T-helper 2 cell (primary cell): ENCODE measurements around the gene GALNT14.
"Not testable (repeated sequence)": the region's sequence is repeated elsewhere in the genome, so short reads cannot be mapped to it uniquely, and the experiment has no call there.

Experiments used
- DNase-seq, 5 experiments: peaks; one replicate each; pipeline versions ENCODE4 v3.0.0 to v3.0.0-alpha.2; 2012 to 2022

Gene GALNT14

GRCh38 chr2:30934066-30934465 is 204.2 kb downstream of the GALNT14 start:
- DNase-seq, result no peak

GRCh38 chr2:30933496-30933895 is 204.7 kb downstream of the GALNT14 start:
- no peak for DNase-seq

- peak in 1 of 5 experiments; percentile 19 for DNase-seq
Observed at GRCh38 chr2:30932870-30933269, 205.4 kb downstream of the GALNT14 start.

GRCh38 chr2:30931841-30932407 is 206.3 kb downstream of the GALNT14 start:
- DNase-seq, result no peak

- no peak for DNase-seq
Observed at GRCh38 chr2:30930716-30931115, 207.5 kb downstream of the GALNT14 start.

- no peak for DNase-seq
Observed at GRCh38 chr2:30927465-30928075, 210.7 kb downstream of the GALNT14 start.

GRCh38 chr2:30926606-30927005 is 211.6 kb downstream of the GALNT14 start:
- DNase-seq, result no peak

GRCh38 chr2:30923623-30924022 is 214.6 kb downstream of the GALNT14 start:
- no peak for DNase-seq

GRCh38 chr2:30920511-30920910 is 217.7 kb downstream of the GALNT14 start:
- DNase-seq, result no peak

GRCh38 chr2:30915486-30915885 is 222.8 kb downstream of the GALNT14 start:
- DNase-seq, result no peak

GRCh38 chr2:30914456-30914855 is 223.8 kb downstream of the GALNT14 start:
- DNase-seq, result no peak

- DNase-seq, result no peak
Observed at GRCh38 chr2:30912056-30912455, 226.2 kb downstream of the GALNT14 start.

GRCh38 chr2:30911327-30911726 is 226.9 kb downstream of the GALNT14 start:
- DNase-seq, result no peak

- DNase-seq, result no peak
Observed at GRCh38 chr2:30910686-30911085, 227.6 kb downstream of the GALNT14 start.

GRCh38 chr2:30904437-30904836 is 233.8 kb downstream of the GALNT14 start:
- not testable (repeated sequence) for DNase-seq

- DNase-seq, result no peak
Observed at GRCh38 chr2:30903326-30903725, 234.9 kb downstream of the GALNT14 start.

- no peak for DNase-seq
Observed at GRCh38 chr2:30900381-30900780, 237.9 kb downstream of the GALNT14 start.

- no peak for DNase-seq
Observed at GRCh38 chr2:30899516-30900054, 238.7 kb downstream of the GALNT14 start.

GRCh38 chr2:30897539-30897938 is 240.7 kb downstream of the GALNT14 start:
- DNase-seq, result no peak

- no peak for DNase-seq
Observed at GRCh38 chr2:30894498-30895119, 243.6 kb downstream of the GALNT14 start.

- DNase-seq, result no peak
Observed at GRCh38 chr2:30888852-30889409, 249.3 kb downstream of the GALNT14 start.

GRCh38 chr2:30886080-30886479 is 252.2 kb downstream of the GALNT14 start:
- no peak for DNase-seq

GRCh38 chr2:30883822-30884221 is 254.4 kb downstream of the GALNT14 start:
- DNase-seq, result no peak

GRCh38 chr2:30883184-30883583 is 255.1 kb downstream of the GALNT14 start:
- DNase-seq, result no peak
